Measurements from ENCODE around the gene TSC22D2. TPM values are rescaled to one million over a fixed set of nuclear protein-coding genes. Genes with fewer than 3 reads are reported as not detected.

Gene TSC22D2
- 43.9 and 50.9 TPM in 2 replicates for total RNA-seq
- polyA plus RNA-seq: 5.9 and 7.6 TPM in 2 replicates
- 11.3 and 11.7 TPM in 2 replicates for polyA plus RNA-seq (2011; cell fraction: cytosol; rRNA removed)
- 45.7 and 53.1 TPM in 2 replicates for polyA plus RNA-seq (2011; cell fraction: nucleus; rRNA removed)
- 22.3 and 30.9 TPM in 2 replicates for polyA plus RNA-seq (2012)
- 23.5 and 31.4 TPM in 2 replicates for polyA minus RNA-seq
- 22.4 TPM for polyA minus RNA-seq (2011; cell fraction: cytosol; rRNA and poly(A)+ RNA removed)
- polyA minus RNA-seq (2011; cell fraction: nucleus; rRNA and poly(A)+ RNA removed): 135 and 141 TPM in 2 replicates
- percentile 98 among the genes with signal in this experiment for Bru-seq, nascent RNA
- BruChase-seq, experiment 1, labeled RNA remaining after a 6-hour chase: percentile 84 among the genes with signal in this experiment
- percentile 97 among the genes with signal in this experiment for BruChase-seq, experiment 2, labeled RNA remaining after a 2-hour chase
- long read RNA-seq, full-length matches to known transcripts: 75 of 82 reads
- long read RNA-seq, partial matches to known transcripts: 2 of 82 reads
- long read RNA-seq, other reads (novel, unspliced or antisense): 5 of 82 reads

- peak within 1 kb of the TSS; percentile 41 for H2AFZ ChIP-seq (ENCODE audit: low read depth, low read length)
- H3K27me3 ChIP-seq (ENCODE audit: control insufficient read depth in 2 of 2, insufficient read depth in 2 of 2, low read length in 2 of 2): no peaks in the 10 kb centered on the region
- POLR2A ChIA-PET: interaction anchor here (0.7 to 2.8 kb wide), 18 partner anchors 11 to 186 kb away, joined by 3 to 20 read pairs (median 4); partner anchors contain the start of genes EIF2A and SERP1
- TF ChIP-seq EZH2 (IDR thresholded peaks at IDR 0.05; ENCODE audit: borderline replicate concordance, low read depth, low read length, severe bottlenecking) (no peak), POLR2AphosphoS5 (IDR thresholded peaks at IDR 0.05; ENCODE audit: insufficient read depth, low read depth, low read length) (peak; percentile 66), MYC (IDR thresholded peaks at IDR 0.05; ENCODE audit: low read depth, low read length) (no peak), POLR2A (IDR thresholded peaks at IDR 0.05; ENCODE audit: low read depth, low read length) (peak; percentile 79), FOS (IDR thresholded peaks at IDR 0.05; ENCODE audit: borderline replicate concordance, insufficient read depth, low read length) (no peak)
- peak within 1 kb of the TSS; percentile 51 to 99 (median 80) for H3K4me3 ChIP-seq (replicated peaks in 1 of 3; ENCODE audit: insufficient read depth in 1 of 3, low read depth in 1 of 3, low read length in 3 of 3)
- BruUV-seq (replicated peaks): no TSS peak
- no peaks in the 10 kb centered on the region for H3K9me1 ChIP-seq (replicated peaks; ENCODE audit: control insufficient read depth, extremely low read depth, insufficient read depth, low read length)
- peak within 1 kb of the TSS; percentile 96 for H3K9ac ChIP-seq (replicated peaks; ENCODE audit: extremely low read depth, insufficient read depth, low read length)
- no peaks in the 10 kb centered on the region for H3K9me3 ChIP-seq (replicated peaks; ENCODE audit: control insufficient read depth, insufficient read depth, low read length)
- H3K27ac ChIP-seq (ENCODE audit: insufficient read depth, low read depth, low read length): peak within 1 kb of the TSS; percentile 100
- H3K4me2 ChIP-seq (ENCODE audit: insufficient read depth, low read length): peak within 1 kb of the TSS; percentile 96
- FAIRE-seq (peak; percentile 42), DNase-seq (ENCODE audit: low read depth, low spot score) (peak; percentile 95)
- H3K4me1 ChIP-seq (ENCODE audit: control insufficient read depth, extremely low read depth, insufficient read depth, low read length): peaks cover 14% of the 10 kb centered on the region
- CTCF ChIA-PET: interaction anchor here (0.9 to 10.0 kb wide), 20 partner anchors 10 to 441 kb away, joined by 3 to 219 read pairs (median 8); partner anchors contain the start of gene SERP1
- H3K79me2 ChIP-seq (ENCODE audit: control insufficient read depth, insufficient read depth, low read length): peaks cover 45% of the 10 kb centered on the region
- H4K20me1 ChIP-seq (replicated peaks; ENCODE audit: control insufficient read depth, extremely low read depth, insufficient read depth, low read length): peaks cover 12% of the 10 kb centered on the region
- dilution Hi-C loops (cut with MboI; ENCODE audit: extremely low pct_ligation_motif_present, low sequenced_read_pairs) (loop anchor here (25.0 kb wide), 1 partner anchor 171 kb away; no protein-coding TSS in a partner anchor), intact Hi-C loops (cut with micrococcal nuclease) (loop anchor here (1.0 to 5.0 kb wide), 10 partner anchors 36 to 440 kb away; partner anchors contain the start of genes EIF2A, SELENOT and SERP1)
- H3K36me3 ChIP-seq (ENCODE audit: control insufficient read depth in 2 of 2, extremely low read depth in 1 of 2, insufficient read depth in 2 of 2, low read length in 2 of 2): peaks cover 0 to 3% of the 10 kb centered on the region in 2 experiments
Measured at GRCh38 chr3:150408221-150409124, at the start of gene TSC22D2. TSS of gene TSC22D2 (plus strand) at chr3:150408298. CDS start at chr3:150409351, 1,053 bp downstream.

All from endothelial cell of umbilical vein (primary cell).